GM18519 (cell line): Measurements from ENCODE around the gene AMDHD1.

Source experiments
- ATAC-seq: cut with Tn5 transposase; IDR thresholded peaks from one replicate; pipeline ENCODE4 v1.9.1; 2021; ENCODE audit warnings: mild to moderate bottlenecking, moderate library complexity; ENCODE audit not compliant: unreplicated experiment, low FRiP score

AMDHD1 gene

GRCh38 chr12:95943330-95943842 is at the start of gene AMDHD1:
Gene AMDHD1, plus strand, starts transcription at chr12:95943331. Its CDS starts 68 bp downstream, at chr12:95943399.
- peak; percentile 53 for ATAC-seq

GRCh38 chr12:95896846-95897245 is 46.3 kb upstream of the AMDHD1 start:
- no peak for ATAC-seq

DNA sequence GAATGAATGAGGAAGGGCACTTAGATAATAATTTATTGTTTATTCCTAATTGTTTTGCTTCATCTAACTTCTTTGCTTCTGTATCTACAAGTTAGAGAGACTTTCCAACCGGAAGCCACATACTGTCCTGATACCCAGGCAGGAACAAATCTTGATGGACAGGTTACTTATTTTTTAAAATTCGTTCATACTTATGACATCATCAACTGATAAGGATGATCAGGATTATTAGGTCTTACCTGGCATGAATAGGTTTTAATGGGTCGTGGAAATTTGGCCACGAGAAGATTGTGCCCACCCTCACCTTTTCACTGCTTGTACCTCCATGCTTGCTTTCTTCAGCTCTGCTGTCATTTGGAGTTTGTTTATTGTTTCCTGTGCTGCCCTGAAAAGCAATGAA is 45.0 kb upstream of the AMDHD1 start:
- no peak for ATAC-seq

DNA sequence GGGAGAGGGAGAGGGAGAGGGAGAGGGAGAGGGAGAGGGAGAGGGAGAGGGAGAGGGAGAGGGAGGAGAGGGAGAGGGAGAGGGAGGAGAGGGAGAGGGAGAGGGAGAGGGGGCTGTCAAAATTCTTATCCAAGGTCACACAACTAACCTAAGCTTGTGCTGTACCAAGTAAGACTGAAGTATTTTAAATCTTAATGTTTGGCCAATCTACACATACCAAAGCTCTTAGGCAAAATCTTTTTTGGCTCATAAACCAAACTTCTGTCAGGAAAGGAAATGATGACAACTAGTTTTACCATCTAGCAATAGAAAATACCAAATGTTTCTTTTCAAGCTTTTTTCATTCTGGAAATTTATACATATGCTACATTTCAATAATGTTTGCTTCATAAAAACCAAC is 34.6 kb upstream of the AMDHD1 start:
- ATAC-seq = no peak

DNA sequence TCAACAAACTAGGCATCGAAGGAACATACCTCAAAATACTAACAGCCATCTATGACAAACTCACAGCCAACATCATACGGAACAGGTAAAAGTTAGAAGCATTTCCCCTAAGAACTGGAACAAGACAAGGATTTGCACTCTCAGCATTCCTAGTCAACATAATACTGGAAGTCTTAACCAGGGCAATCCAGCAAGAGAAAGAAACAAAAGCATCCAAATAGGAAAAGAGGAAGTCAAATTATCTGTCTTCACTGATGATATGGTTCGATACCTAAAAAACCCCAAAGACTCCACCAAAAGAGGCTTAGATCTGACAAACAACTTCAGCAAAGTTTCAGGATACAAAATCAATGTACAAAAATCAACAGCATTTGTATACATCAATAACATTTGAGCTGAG is 33.3 kb upstream of the AMDHD1 start:
- no peak for ATAC-seq

GRCh38 chr12:95918194-95918993 is 24.7 kb upstream of the AMDHD1 start:
- peak; percentile 93 for ATAC-seq

DNA sequence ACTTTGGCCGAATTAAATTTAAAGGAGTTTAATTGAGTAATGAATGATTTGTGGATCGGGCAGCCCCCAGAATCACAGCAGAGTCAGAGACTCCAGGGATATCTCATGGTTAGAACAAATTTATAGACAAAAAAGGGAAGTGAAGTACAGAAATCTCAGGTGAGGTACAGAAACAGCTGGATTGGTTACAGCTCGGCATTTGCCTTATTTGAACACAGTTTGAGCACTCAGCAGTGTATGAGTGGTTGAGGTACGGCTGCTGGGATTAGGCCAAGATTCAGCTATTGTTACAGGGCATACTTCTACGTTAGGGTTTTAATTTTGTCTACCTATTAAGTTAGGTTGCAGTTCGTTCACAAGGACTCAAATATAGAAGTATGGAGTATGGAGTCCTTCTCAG is 24.0 kb upstream of the AMDHD1 start:
- ATAC-seq = no peak

DNA sequence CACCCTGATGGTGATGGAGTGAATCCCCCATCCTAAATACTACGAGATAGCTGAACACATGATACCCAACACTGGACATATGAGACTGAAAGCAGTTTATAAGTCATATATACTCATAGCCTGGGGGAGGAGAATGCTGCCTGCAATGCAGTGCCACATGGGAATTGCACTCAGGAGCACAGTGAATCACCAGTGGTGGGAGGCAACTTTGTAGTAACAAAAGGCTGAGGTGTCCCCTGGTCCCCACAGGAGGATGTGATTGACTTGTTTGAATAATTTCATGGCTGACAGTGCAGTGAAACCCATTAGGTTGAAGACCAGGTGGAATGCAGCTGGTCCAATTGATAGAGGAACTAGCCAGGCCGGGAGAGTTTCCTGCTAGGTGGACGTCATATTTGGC is 20.9 kb upstream of the AMDHD1 start:
- no peak for ATAC-seq

DNA sequence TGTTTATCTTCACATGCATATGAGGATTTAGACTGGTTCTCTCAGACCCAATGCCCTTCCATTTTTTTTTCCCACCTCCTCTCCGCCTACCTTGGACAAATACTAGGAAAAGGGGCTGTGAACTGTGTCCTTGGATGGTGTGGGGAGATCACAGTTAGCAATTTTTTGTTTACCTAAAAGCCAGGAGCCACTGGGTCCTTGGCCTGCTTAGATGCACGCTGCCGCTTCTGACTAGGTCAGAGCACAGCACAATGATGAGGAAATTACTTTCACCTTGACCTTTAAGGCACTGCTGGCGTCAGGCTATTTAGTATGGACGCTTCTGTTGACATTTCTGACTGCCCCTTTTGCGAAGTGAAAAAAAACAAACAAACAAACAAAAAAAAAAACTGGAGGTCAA is 2.6 kb upstream of the AMDHD1 start:
- no peak for ATAC-seq

DNA sequence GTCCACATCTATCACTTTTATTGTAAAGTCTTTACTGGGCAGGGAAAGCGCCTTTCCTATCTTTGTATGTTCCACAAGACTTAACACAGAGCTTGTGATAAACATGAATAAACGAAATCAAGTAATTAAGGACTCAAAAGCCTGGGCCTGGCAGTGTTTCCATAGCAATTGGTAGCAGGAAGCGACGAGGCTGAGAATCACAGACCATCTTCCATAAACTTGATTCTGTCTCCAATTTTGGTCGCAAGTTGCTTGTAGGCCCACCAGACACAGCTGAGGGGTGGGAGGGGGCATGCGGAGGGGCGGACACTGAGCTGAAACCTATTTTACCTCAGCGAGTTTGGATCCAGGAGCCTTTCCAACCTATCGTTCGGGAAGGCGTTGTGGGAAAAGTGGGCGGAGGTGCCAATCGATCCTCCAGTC is 1.0 kb upstream of the AMDHD1 start:
- no peak for ATAC-seq

- peak; percentile 87 for ATAC-seq
These were observed 404 bp upstream of the AMDHD1 start, which contains the start of gene CCDC38 for GRCh38 chr12:95942524-95943329. Gene CCDC38, minus strand, starts transcription at chr12:95942614. Its CDS starts 6,105 bp downstream, at chr12:95936509.

- no peak for ATAC-seq
These were observed 1.1 kb downstream of the AMDHD1 start for GRCh38 chr12:95944108-95944704.

GRCh38 chr12:95949477-95950206 is 6.5 kb downstream of the AMDHD1 start:
- no peak for ATAC-seq

- ATAC-seq = no peak
These were observed 8.4 kb downstream of the AMDHD1 start for GRCh38 chr12:95951515-95951914.

DNA sequence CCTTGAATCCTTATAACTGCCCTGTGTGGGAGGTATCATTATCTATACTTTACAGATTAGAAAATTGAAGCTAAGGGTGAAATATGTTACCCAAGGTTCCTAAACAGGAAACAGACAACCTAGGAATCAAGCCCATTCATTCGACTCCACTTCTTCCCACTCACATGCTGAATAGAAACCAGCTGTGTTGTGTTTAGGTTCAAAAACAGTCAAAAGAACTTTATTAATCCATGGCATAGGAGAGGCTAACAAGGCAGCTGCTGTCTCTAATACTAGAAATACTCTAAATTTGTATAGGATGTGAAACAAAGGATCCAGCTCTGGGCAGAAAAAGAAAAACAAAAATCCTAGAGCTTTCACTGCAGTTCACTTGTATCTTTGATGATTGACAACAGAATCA is 9.9 kb downstream of the AMDHD1 start:
- no peak for ATAC-seq

DNA sequence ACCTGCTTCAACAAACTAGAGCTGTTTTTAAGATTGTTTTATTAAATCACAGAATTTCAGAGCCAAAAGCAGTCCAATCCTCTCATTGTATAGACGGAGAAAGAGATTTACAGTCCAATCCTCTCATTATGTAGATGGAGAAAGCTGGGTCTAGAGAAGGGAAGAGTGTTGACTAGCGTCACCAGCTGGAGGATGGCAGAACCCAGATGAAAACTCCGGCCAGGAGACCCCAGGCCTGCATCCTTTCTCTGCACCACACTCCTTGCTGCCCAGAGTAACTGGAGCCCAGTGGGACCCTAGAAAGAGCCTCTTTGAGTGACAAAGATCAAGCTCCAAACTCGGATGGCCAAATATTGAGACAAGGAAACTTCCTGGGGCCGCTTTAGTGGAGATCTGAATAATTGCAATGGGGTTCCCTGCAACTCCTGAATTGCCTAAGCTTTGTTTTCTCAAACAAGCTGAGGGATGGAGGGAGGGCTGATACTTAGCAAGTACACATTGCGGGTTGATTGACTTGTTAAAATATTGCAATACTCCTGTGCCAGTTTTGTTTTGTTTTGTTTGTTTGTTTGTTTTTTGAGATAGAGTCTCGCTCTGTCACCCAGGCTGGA is 12.5 kb downstream of the AMDHD1 start:
- ATAC-seq = no peak

GRCh38 chr12:95956557-95957145 is 13.5 kb downstream of the AMDHD1 start:
- no peak for ATAC-seq

- no peak for ATAC-seq
These were observed 16.0 kb downstream of the AMDHD1 start for GRCh38 chr12:95959107-95959506.

- ATAC-seq = no peak
These were observed 17.1 kb downstream of the AMDHD1 start for GRCh38 chr12:95960241-95960640.

- no peak for ATAC-seq
These were observed 19.1 kb downstream of the AMDHD1 start for GRCh38 chr12:95962222-95962621.
